ENCODE results near the gene HEXIM1. TPM values are rescaled to one million over a fixed set of nuclear protein-coding genes. Genes with fewer than 3 reads are reported as not detected.

HEXIM1 gene
- total and polyA plus RNA-seq, 2 donors, result 8.8 to 33.9 TPM

DNA sequence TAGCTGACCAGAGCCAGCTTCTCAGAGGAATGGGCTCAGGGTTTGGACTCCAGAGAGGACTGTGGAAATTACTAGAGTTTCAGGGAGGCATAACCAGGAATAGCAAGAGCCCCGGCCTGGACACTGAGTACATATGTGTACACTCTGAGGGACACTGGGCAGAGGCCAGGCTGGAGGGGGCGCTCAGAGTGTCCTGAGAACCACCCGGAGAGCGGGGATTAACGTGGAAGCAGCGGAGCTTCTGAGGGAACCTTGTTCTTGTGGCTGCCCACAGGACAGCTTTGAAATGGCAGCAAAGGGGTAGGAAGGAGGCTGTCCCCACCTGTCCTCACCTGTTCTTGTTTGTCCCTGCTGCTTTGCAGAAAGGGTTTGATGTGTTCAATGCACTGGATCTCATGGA lies 43.8 kb upstream of the HEXIM1 start:
- Histone ChIP-seq H3K27ac (ENCODE audit: low read depth in 1 of 2, low read length in 1 of 2) (no peak overlapping the region), H3K4me3 (ENCODE audit: low read length in 2 of 2) (no peak overlapping the region), H3K4me1 (ENCODE audit: control insufficient read depth in 2 of 2, insufficient read depth in 2 of 2, low read length in 2 of 2) (peaks cover 0 to 10% of the 10 kb centered on the region in 2 donors), H3K36me3 (ENCODE audit: control insufficient read depth in 2 of 2, insufficient read depth in 2 of 2, low read length in 1 of 2) (peaks cover 86 to 87% of the 10 kb centered on the region in 2 donors), H3K27me3 (ENCODE audit: control insufficient read depth in 2 of 2, insufficient read depth in 1 of 2, low read length in 1 of 2) (no peaks in the 10 kb centered on the region), H3K9me3 (ENCODE audit: control insufficient read depth in 2 of 2, insufficient read depth in 1 of 2, low read length in 1 of 2) (no peaks in the 10 kb centered on the region)
- no peak for DNase-seq (ENCODE audit: low read depth in 6 of 9, low spot score in 9 of 9)
- WGBS, result 98% methylated on average over 6 of the region's 6 CpGs

- no peaks in the 10 kb centered on the region for H3K27me3 ChIP-seq (ENCODE audit: control insufficient read depth in 2 of 2, insufficient read depth in 1 of 2, low read length in 1 of 2)
- no peak for DNase-seq (ENCODE audit: low read depth in 6 of 9, low spot score in 9 of 9)
- H3K36me3 ChIP-seq (ENCODE audit: control insufficient read depth in 2 of 2, insufficient read depth in 2 of 2, low read length in 1 of 2), result peaks cover 81 to 82% of the 10 kb centered on the region in 2 donors
- no peak overlapping the region for H3K4me3 ChIP-seq (ENCODE audit: low read length in 2 of 2)
- WGBS, result 96% methylated on average over 17 of the region's 17 CpGs
- no peak overlapping the region for H3K27ac ChIP-seq (ENCODE audit: low read depth in 1 of 2, low read length in 1 of 2)
- no peaks in the 10 kb centered on the region for H3K9me3 ChIP-seq (ENCODE audit: control insufficient read depth in 2 of 2, insufficient read depth in 1 of 2, low read length in 1 of 2)
- H3K4me1 ChIP-seq (ENCODE audit: control insufficient read depth in 2 of 2, insufficient read depth in 2 of 2, low read length in 2 of 2), result peaks cover 0 to 10% of the 10 kb centered on the region in 2 donors
Measured at GRCh38 chr17:45104907-45105624, 43.2 kb upstream of the HEXIM1 start.

GRCh38 chr17:45106096-45106495 lies 42.2 kb upstream of the HEXIM1 start:
- Histone ChIP-seq H3K4me1 (ENCODE audit: control insufficient read depth in 2 of 2, insufficient read depth in 2 of 2, low read length in 2 of 2) (peaks cover 0 to 10% of the 10 kb centered on the region in 2 donors), H3K27me3 (ENCODE audit: control insufficient read depth in 2 of 2, insufficient read depth in 1 of 2, low read length in 1 of 2) (no peaks in the 10 kb centered on the region), H3K9me3 (ENCODE audit: control insufficient read depth in 2 of 2, insufficient read depth in 1 of 2, low read length in 1 of 2) (no peaks in the 10 kb centered on the region), H3K36me3 (ENCODE audit: control insufficient read depth in 2 of 2, insufficient read depth in 2 of 2, low read length in 1 of 2) (peaks cover 81 to 82% of the 10 kb centered on the region in 2 donors), H3K27ac (ENCODE audit: low read depth in 1 of 2, low read length in 1 of 2) (no peak overlapping the region), H3K4me3 (ENCODE audit: low read length in 2 of 2) (no peak overlapping the region)
- no peak for DNase-seq (ENCODE audit: low read depth in 6 of 9, low spot score in 9 of 9)
- 94% methylated on average over 5 of the region's 5 CpGs for WGBS

DNA sequence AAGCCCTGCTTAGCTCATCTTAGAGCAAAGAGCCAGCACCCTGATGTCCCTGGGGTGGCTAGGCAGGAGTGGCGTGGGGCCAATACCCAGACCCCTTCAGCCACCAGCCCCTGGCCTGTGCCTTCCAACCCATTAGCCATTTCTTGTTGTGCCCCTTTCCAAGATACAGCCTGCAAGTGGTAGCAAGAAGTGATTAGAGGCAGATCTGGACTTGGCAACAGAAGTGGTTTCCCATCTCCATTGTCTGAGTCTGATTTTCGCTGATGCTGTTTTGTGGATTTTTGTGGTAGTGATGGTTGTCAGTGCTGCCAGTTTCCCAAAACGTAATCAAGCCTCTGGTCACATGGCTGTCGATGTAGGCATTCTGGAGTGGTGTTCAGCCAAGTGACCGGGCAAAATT lies 41.7 kb upstream of the HEXIM1 start:
- Histone ChIP-seq H3K27me3 (ENCODE audit: control insufficient read depth in 2 of 2, insufficient read depth in 1 of 2, low read length in 1 of 2) (no peaks in the 10 kb centered on the region), H3K36me3 (ENCODE audit: control insufficient read depth in 2 of 2, insufficient read depth in 2 of 2, low read length in 1 of 2) (peaks cover 76 to 77% of the 10 kb centered on the region in 2 donors), H3K4me3 (ENCODE audit: low read length in 2 of 2) (no peak overlapping the region), H3K4me1 (ENCODE audit: control insufficient read depth in 2 of 2, insufficient read depth in 2 of 2, low read length in 2 of 2) (peaks cover 0 to 10% of the 10 kb centered on the region in 2 donors), H3K27ac (ENCODE audit: low read depth in 1 of 2, low read length in 1 of 2) (no peak overlapping the region), H3K9me3 (ENCODE audit: control insufficient read depth in 2 of 2, insufficient read depth in 1 of 2, low read length in 1 of 2) (no peaks in the 10 kb centered on the region)
- DNase-seq (ENCODE audit: low read depth in 6 of 9, low spot score in 9 of 9), result no peak
- 96% methylated on average over 5 of the region's 5 CpGs for WGBS

DNA sequence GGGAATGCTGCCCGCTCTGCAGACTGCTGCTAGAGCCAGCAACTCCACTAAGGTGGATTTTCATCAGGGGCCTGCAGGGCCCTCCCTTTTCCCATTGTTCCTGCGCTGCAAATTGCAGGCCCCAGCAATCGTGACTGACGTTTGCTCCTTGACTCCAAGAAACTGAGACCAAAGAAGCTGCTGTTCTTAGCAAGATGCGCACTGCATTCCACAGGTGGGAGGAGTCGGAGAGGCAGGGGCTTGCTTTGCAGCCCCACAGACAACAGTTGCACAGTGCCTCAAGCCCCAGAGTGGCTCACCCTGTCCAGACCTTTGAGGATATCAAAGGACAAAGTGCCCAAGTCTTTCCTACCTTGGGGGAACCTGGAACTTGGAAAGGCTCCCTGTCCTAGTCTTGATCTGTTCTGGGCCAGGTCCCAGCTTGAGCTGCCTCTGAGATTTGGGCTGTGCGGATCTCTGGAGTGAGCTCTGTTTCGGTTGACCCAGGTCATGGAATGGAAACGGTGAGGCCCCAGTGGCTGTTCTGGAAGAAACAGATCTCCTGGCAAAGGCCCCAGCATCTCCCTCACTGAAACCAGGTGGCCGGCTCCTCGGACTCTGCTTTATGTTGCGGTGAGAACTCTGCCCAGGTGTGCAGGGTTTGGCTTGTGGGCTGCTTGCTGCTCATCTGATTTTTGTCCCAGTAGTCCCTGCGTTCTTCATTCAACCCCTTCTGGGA lies 40.8 kb upstream of the HEXIM1 start:
- Histone ChIP-seq H3K4me1 (ENCODE audit: control insufficient read depth in 2 of 2, insufficient read depth in 2 of 2, low read length in 2 of 2) (peaks cover 0 to 10% of the 10 kb centered on the region in 2 donors), H3K9me3 (ENCODE audit: control insufficient read depth in 2 of 2, insufficient read depth in 1 of 2, low read length in 1 of 2) (no peaks in the 10 kb centered on the region), H3K27ac (ENCODE audit: low read depth in 1 of 2, low read length in 1 of 2) (no peak overlapping the region), H3K4me3 (ENCODE audit: low read length in 2 of 2) (no peak overlapping the region), H3K27me3 (ENCODE audit: control insufficient read depth in 2 of 2, insufficient read depth in 1 of 2, low read length in 1 of 2) (no peaks in the 10 kb centered on the region), H3K36me3 (ENCODE audit: control insufficient read depth in 2 of 2, insufficient read depth in 2 of 2, low read length in 1 of 2) (peaks cover 67 to 68% of the 10 kb centered on the region in 2 donors)
- DNase-seq (ENCODE audit: low read depth in 6 of 9, low spot score in 9 of 9), result no peak
- WGBS, result 92% methylated on average over 13 of the region's 13 CpGs

GRCh38 chr17:45108051-45108450 lies 40.2 kb upstream of the HEXIM1 start:
- peaks cover 0 to 10% of the 10 kb centered on the region in 2 donors for H3K4me1 ChIP-seq (ENCODE audit: control insufficient read depth in 2 of 2, insufficient read depth in 2 of 2, low read length in 2 of 2)
- no peaks in the 10 kb centered on the region for H3K27me3 ChIP-seq (ENCODE audit: control insufficient read depth in 2 of 2, insufficient read depth in 1 of 2, low read length in 1 of 2)
- peaks cover 61 to 62% of the 10 kb centered on the region in 2 donors for H3K36me3 ChIP-seq (ENCODE audit: control insufficient read depth in 2 of 2, insufficient read depth in 2 of 2, low read length in 1 of 2)
- H3K4me3 ChIP-seq (ENCODE audit: low read length in 2 of 2), result no peak overlapping the region
- 80% methylated on average over 9 of the region's 9 CpGs for WGBS
- H3K9me3 ChIP-seq (ENCODE audit: control insufficient read depth in 2 of 2, insufficient read depth in 1 of 2, low read length in 1 of 2), result no peaks in the 10 kb centered on the region
- DNase-seq (ENCODE audit: low read depth in 6 of 9, low spot score in 9 of 9), result no peak
- H3K27ac ChIP-seq (ENCODE audit: low read depth in 1 of 2, low read length in 1 of 2), result no peak overlapping the region

DNA sequence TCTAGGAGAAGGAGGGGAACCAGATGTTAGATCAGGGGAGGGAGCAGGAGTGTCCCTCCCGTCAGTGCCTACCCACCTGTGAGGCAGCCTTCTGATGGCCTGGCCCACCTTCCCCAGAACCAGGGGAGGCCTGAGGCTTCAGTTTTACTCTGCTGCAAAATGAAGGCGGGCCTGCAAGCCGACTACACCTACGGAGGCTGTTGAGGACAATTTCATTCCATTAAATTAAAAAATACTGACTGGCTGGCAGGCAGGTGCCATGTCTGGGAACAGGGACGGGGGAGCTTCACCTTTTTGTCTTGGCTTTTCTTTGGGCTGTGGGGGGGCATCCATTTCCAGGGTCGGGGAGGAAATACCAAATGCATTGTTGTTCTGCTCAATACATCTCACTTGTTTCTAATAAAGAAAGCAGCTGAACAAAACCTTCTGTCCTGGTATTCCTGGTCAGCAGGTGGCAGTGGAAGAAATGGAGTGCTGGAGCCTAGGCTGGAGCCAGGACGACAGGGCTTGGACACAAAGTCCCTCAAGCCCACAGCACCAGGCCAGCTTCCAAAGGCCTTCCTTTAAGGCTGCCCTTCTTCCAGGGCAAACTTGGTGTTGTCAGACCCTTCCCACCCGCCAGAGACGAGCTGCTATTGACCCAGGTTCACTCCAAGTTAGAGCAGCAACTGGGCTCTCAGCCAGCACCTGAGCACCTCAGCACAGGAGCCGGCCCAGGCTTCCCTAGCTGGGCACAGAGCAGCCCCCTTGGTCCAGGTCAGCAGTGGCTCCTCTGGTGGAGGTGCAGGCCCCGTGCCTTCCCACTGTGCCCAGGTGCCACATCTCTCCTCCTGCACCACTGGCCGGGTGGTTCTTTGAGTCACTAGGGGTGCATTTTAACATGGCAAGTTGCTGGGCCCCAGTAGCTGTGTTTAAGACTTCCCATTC lies 39.4 kb upstream of the HEXIM1 start:
- DNase-seq (ENCODE audit: low read depth in 6 of 9, low spot score in 9 of 9), result no peak
- 94% methylated on average over 12 of the region's 12 CpGs for WGBS
- Histone ChIP-seq H3K27me3 (ENCODE audit: control insufficient read depth in 2 of 2, insufficient read depth in 1 of 2, low read length in 1 of 2) (no peaks in the 10 kb centered on the region), H3K9me3 (ENCODE audit: control insufficient read depth in 2 of 2, insufficient read depth in 1 of 2, low read length in 1 of 2) (no peaks in the 10 kb centered on the region), H3K27ac (ENCODE audit: low read depth in 1 of 2, low read length in 1 of 2) (no peak overlapping the region), H3K36me3 (ENCODE audit: control insufficient read depth in 2 of 2, insufficient read depth in 2 of 2, low read length in 1 of 2) (peaks cover 53 to 54% of the 10 kb centered on the region in 2 donors), H3K4me3 (ENCODE audit: low read length in 2 of 2) (no peak overlapping the region), H3K4me1 (ENCODE audit: control insufficient read depth in 2 of 2, insufficient read depth in 2 of 2, low read length in 2 of 2) (peaks cover 0 to 10% of the 10 kb centered on the region in 2 donors)

- Histone ChIP-seq H3K4me1 (ENCODE audit: control insufficient read depth in 2 of 2, insufficient read depth in 2 of 2, low read length in 2 of 2) (peaks cover 0 to 10% of the 10 kb centered on the region in 2 donors), H3K27ac (ENCODE audit: low read depth in 1 of 2, low read length in 1 of 2) (no peak overlapping the region), H3K4me3 (ENCODE audit: low read length in 2 of 2) (no peak overlapping the region), H3K27me3 (ENCODE audit: control insufficient read depth in 2 of 2, insufficient read depth in 1 of 2, low read length in 1 of 2) (peaks cover 0 to under 1% of the 10 kb centered on the region in 2 donors), H3K9me3 (ENCODE audit: control insufficient read depth in 2 of 2, insufficient read depth in 1 of 2, low read length in 1 of 2) (no peaks in the 10 kb centered on the region), H3K36me3 (ENCODE audit: control insufficient read depth in 2 of 2, insufficient read depth in 2 of 2, low read length in 1 of 2) (peaks cover 32 to 33% of the 10 kb centered on the region in 2 donors)
- 96% methylated on average over 16 of the region's 16 CpGs for WGBS
- no peak for DNase-seq (ENCODE audit: low read depth in 6 of 9, low spot score in 9 of 9)
Measured at GRCh38 chr17:45110676-45111611, 37.3 kb upstream of the HEXIM1 start.

Data from thymus (tissue), 11 donors.